ENCODE data around the gene IMMP2L.

The IMMP2L gene

DNA sequence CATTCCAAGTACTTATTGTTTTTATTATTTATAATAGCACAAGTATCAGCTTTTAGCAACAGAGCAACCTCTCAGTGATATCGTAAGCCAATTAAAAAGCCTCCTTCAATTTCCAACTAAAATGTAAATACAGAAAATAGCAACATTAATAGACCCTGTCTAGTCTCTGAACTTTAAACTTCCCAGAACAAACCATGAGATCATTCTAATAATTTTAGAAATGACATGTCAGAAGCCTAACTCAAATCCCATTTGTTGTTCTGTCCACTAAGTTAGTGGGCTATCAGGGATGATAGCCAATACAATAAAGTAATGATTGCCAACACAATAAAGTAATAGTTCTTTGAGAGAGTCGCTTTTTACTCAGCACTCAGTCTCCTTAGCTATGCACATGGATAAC lies 493.7 kb downstream of the IMMP2L start:
- H3K4me1 Mint-ChIP-seq, result peaks cover 8% of the 10 kb centered on the region
- no peak overlapping the region for H3K4me3 Mint-ChIP-seq
- H3K27me3 Mint-ChIP-seq (ENCODE audit: low read depth), result no peaks in the 10 kb centered on the region
- TF ChIP-seq, protein P1, sequence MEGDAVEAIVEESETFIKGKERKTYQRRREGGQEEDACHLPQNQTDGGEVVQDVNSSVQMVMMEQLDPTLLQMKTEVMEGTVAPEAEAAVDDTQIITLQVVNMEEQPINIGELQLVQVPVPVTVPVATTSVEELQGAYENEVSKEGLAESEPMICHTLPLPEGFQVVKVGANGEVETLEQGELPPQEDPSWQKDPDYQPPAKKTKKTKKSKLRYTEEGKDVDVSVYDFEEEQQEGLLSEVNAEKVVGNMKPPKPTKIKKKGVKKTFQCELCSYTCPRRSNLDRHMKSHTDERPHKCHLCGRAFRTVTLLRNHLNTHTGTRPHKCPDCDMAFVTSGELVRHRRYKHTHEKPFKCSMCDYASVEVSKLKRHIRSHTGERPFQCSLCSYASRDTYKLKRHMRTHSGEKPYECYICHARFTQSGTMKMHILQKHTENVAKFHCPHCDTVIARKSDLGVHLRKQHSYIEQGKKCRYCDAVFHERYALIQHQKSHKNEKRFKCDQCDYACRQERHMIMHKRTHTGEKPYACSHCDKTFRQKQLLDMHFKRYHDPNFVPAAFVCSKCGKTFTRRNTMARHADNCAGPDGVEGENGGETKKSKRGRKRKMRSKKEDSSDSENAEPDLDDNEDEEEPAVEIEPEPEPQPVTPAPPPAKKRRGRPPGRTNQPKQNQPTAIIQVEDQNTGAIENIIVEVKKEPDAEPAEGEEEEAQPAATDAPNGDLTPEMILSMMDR (IDR thresholded peaks at IDR 0.05; ENCODE audit: unreplicated experiment in 3 of 3), result no peak
- no peak overlapping the region for H3K27ac Mint-ChIP-seq
- peaks cover 15% of the 10 kb centered on the region for H3K36me3 Mint-ChIP-seq (ENCODE audit: low read depth)
- H3K9me3 Mint-ChIP-seq, result peaks cover 21% of the 10 kb centered on the region

DNA sequence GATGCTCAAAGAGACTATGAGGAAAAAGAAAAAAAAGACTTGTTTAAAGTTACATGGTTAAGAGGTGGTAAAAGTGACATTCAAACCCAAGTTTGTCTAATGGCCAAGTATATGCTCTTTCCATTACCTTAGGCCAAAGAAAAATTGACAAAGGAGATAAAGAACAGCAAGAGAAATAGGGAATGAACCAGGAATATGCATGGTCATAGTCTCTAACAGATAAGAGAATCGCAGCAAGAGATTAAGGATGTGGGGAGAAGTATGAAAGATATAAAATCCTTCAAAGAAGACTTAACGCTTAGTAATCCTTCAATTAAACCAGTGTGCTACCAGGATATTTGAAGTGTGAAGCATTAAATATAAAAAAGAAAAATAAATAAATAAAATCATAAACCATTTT lies 494.6 kb downstream of the IMMP2L start:
- Mint-ChIP-seq H3K36me3 (ENCODE audit: low read depth) (peaks cover 19% of the 10 kb centered on the region), H3K4me3 (no peak overlapping the region), H3K4me1 (peaks cover 8% of the 10 kb centered on the region), H3K27ac (no peak overlapping the region), H3K9me3 (peaks cover 24% of the 10 kb centered on the region), H3K27me3 (ENCODE audit: low read depth) (no peaks in the 10 kb centered on the region)
- TF ChIP-seq, protein P1 (IDR thresholded peaks at IDR 0.05; ENCODE audit: unreplicated experiment in 3 of 3), result no peak

DNA sequence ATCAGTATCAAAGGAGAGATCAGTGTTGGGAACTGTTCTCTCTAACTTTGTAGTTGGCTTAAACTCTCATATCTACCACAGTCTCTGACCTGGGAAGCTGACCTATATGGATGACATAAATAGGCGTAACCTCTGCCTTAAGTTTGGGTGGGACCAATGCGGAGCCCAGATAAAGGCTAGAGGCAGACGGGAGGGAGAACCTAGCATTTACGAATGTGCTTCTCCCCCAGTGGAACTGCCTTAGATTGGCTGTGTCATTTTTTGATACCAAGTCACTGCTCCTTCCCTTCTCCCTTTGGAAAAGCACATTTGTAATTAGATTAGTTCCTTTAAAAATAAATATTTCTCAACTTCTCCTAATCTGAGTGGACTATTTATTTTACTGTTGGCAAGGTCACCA lies 495.0 kb downstream of the IMMP2L start:
- Mint-ChIP-seq H3K9me3 (peaks cover 27% of the 10 kb centered on the region), H3K4me1 (peaks cover 8% of the 10 kb centered on the region), H3K36me3 (ENCODE audit: low read depth) (peaks cover 20% of the 10 kb centered on the region), H3K27me3 (ENCODE audit: low read depth) (no peaks in the 10 kb centered on the region), H3K4me3 (no peak overlapping the region), H3K27ac (no peak overlapping the region)
- TF ChIP-seq, protein P1 (IDR thresholded peaks at IDR 0.05; ENCODE audit: unreplicated experiment in 3 of 3), result no peak

DNA sequence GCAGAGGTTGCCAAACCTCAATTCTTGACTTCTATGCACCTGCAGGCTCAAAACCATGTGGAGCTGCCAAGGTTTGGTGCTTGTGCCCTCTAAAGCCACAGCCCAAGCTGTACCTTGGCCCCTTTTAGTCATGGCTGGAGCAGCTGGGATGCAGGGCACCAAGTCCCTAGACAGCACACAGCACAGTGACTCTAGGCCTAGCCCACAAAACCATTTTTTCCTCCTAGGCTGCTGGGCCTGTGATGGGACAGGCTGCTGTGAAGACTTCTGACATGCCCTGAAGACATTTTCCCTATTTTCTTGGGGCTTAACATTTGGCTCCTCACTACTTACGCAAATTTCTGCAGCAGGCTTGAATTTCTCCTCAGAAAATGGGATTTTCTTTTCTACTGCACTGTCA lies 499.1 kb downstream of the IMMP2L start:
- TF ChIP-seq, protein P1 (IDR thresholded peaks at IDR 0.05; ENCODE audit: unreplicated experiment in 3 of 3), result no peak
- H3K9me3 Mint-ChIP-seq, result peaks cover 39% of the 10 kb centered on the region
- H3K27ac Mint-ChIP-seq, result no peak overlapping the region
- H3K27me3 Mint-ChIP-seq (ENCODE audit: low read depth), result no peaks in the 10 kb centered on the region
- peaks cover 30% of the 10 kb centered on the region for H3K36me3 Mint-ChIP-seq (ENCODE audit: low read depth)
- H3K4me3 Mint-ChIP-seq, result no peak overlapping the region
- peaks cover 13% of the 10 kb centered on the region for H3K4me1 Mint-ChIP-seq

DNA sequence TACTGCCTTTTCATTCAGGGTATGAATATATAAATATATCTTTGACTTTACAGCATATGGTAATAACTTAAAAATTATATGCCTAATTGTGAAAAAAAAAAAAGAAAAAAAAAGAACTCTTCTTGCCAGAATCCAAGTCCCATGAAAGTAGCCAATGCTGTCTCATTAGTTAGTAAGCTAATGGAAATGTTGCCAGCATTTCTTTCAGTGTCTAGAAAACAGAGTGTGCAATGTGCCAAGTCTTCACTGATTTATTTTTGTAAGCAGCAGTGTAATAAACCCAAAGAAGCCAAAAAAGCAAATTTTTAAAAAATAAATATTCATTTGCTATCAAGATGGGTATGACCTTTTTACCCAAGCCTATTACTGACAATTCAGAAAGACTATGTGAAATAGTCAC lies 502.5 kb downstream of the IMMP2L start:
- Mint-ChIP-seq H3K36me3 (ENCODE audit: low read depth) (peaks cover 24% of the 10 kb centered on the region), H3K9me3 (peaks cover 26% of the 10 kb centered on the region), H3K27ac (peak overlapping the region in 1 of 3 experiments; percentile 69), H3K27me3 (ENCODE audit: low read depth) (no peaks in the 10 kb centered on the region), H3K4me3 (no peak overlapping the region), H3K4me1 (peaks cover 13% of the 10 kb centered on the region)
- TF ChIP-seq, protein P1 (IDR thresholded peaks at IDR 0.05; ENCODE audit: unreplicated experiment in 3 of 3), result no peak

DNA sequence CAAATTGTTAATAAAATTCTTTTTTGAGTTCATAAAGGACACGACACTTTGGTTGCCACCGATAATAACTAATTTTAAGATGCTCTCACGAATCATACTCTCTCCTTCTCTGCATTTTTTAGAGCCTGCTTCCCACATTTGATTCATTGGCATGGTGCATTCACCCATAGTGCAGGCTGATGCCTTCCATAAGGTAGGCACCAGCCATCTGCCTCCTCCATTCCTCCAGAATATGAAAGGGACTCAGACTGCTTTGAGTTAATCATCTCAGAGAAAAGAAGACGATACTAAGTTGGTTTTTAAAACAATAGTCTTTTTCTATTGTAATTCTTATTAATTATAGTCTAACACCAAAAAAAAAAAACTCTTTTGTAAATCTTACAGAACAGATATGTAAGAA lies 505.2 kb downstream of the IMMP2L start:
- H3K36me3 Mint-ChIP-seq (ENCODE audit: low read depth), result peaks cover 7% of the 10 kb centered on the region
- peaks cover 10% of the 10 kb centered on the region for H3K9me3 Mint-ChIP-seq
- no peaks in the 10 kb centered on the region for H3K27me3 Mint-ChIP-seq (ENCODE audit: low read depth)
- no peak overlapping the region for H3K4me3 Mint-ChIP-seq
- peaks cover 20% of the 10 kb centered on the region for H3K4me1 Mint-ChIP-seq
- no peak overlapping the region for H3K27ac Mint-ChIP-seq
- TF ChIP-seq, protein P1 (IDR thresholded peaks at IDR 0.05; ENCODE audit: unreplicated experiment in 3 of 3), result no peak
